ENCODE data around the gene TMEM74B. TPM values are rescaled to one million over a fixed set of nuclear protein-coding genes. Genes with fewer than 3 reads are reported as not detected.

The TMEM74B gene
- total and polyA plus RNA-seq, 4 donors, result 0.71 to 3.8 (median 1.9) TPM; not detected in 1

DNA sequence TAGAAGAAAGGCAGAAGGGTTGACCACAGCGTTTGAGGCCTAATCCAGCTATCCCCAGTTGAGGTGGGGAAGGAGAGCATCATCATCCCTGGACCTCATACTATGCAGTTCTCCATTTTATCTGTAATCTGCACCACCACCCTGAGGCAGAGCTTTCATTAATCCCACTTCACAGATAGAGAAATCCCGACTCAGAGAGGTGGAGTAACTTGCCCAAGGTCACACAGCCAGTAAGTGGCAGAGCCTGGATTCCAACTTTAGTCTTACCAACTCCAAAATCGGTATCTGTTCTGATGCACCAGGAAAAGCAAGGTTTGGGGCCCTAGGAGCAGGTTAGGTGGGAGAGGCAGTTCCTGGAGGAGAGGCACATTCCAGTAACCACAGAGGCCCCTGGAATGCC lies 6.7 kb downstream of the TMEM74B start:
- Histone ChIP-seq H3K9me3 (ENCODE audit: control insufficient read depth, low read length) (no peaks in the 10 kb centered on the region), H3K36me3 (ENCODE audit: control insufficient read depth in 1 of 2, insufficient read depth in 2 of 2, low read length in 1 of 2) (no peaks in the 10 kb centered on the region), H3K4me3 (ENCODE audit: low read length in 2 of 2) (no peak overlapping the region), H3K4me1 (ENCODE audit: control insufficient read depth in 1 of 2, insufficient read depth in 2 of 2, low read length in 2 of 2) (no peaks in the 10 kb centered on the region), H3K27me3 (ENCODE audit: control insufficient read depth in 1 of 2, insufficient read depth in 2 of 2, low read length in 1 of 2) (no peaks in the 10 kb centered on the region), H3K27ac (ENCODE audit: low read depth in 1 of 2, low read length in 2 of 2) (no peak overlapping the region)
- WGBS, 2 donors, result 85 to 87% methylated on average over 3 of the region's 3 CpGs
- intact Hi-C loops (cut with DNase I), result no loop called here
- no peak for ATAC-seq (ENCODE audit: low FRiP score)
- no peak for DNase-seq

DNA sequence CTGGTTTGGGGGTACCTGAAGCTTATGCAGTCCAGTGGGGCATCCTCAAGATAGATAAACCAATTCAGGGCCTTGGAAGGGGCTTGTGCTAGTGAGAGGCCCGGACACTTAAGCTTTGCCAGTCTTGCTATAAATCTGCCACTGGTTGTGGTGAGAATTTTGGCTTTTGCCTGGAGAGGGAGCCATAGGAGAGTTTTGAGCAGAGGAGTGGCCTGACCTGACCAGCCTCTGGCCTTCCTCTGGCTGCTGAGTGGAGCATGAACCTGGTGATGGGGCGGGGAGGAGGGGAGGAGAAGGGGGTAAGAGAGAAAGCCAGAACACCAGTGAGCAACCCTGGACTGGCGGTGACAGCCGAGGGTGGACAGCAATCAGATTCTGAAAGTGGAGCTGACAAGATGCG lies 7.1 kb downstream of the TMEM74B start:
- ATAC-seq (ENCODE audit: low FRiP score), result no peak
- no peak for DNase-seq
- Histone ChIP-seq H3K36me3 (ENCODE audit: control insufficient read depth in 1 of 2, insufficient read depth in 2 of 2, low read length in 1 of 2) (no peaks in the 10 kb centered on the region), H3K4me1 (ENCODE audit: control insufficient read depth in 1 of 2, insufficient read depth in 2 of 2, low read length in 2 of 2) (no peaks in the 10 kb centered on the region), H3K27me3 (ENCODE audit: control insufficient read depth in 1 of 2, insufficient read depth in 2 of 2, low read length in 1 of 2) (no peaks in the 10 kb centered on the region), H3K9me3 (ENCODE audit: control insufficient read depth, low read length) (no peaks in the 10 kb centered on the region), H3K27ac (ENCODE audit: low read depth in 1 of 2, low read length in 2 of 2) (no peak overlapping the region), H3K4me3 (ENCODE audit: low read length in 2 of 2) (no peak overlapping the region)
- WGBS, 2 donors, result 77 to 84% methylated on average over 5 of the region's 5 CpGs
- intact Hi-C loops (cut with DNase I), result no loop called here

DNA sequence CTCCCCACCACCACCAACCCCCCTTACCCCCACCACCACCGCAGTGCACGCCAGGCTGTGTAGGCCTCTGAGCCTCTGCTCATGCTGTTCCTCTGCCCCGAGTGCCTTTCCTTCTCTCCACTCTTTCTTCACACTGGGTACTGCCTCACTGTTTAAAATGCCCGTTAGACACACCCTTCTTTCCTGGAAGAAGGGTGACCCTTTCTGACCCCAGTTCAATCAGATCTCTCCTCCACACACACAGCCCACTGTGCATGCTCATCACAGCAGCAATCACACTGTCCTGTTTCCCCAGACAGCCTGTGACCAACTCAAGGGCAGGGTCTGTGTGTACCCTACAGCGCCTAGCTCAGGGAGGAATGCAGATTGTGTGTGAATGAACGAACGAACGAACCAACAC lies 10.0 kb downstream of the TMEM74B start:
- Histone ChIP-seq H3K27me3 (ENCODE audit: control insufficient read depth in 1 of 2, insufficient read depth in 2 of 2, low read length in 1 of 2) (no peaks in the 10 kb centered on the region), H3K4me1 (ENCODE audit: control insufficient read depth in 1 of 2, insufficient read depth in 2 of 2, low read length in 2 of 2) (no peaks in the 10 kb centered on the region), H3K27ac (ENCODE audit: low read depth in 1 of 2, low read length in 2 of 2) (no peak overlapping the region), H3K4me3 (ENCODE audit: low read length in 2 of 2) (no peak overlapping the region), H3K36me3 (ENCODE audit: control insufficient read depth in 1 of 2, insufficient read depth in 2 of 2, low read length in 1 of 2) (peaks cover 2 to 3% of the 10 kb centered on the region in 2 donors), H3K9me3 (ENCODE audit: control insufficient read depth, low read length) (no peaks in the 10 kb centered on the region)
- intact Hi-C loops (cut with DNase I), result no loop called here
- 86 to 87% methylated on average over 8 of the region's 8 CpGs for WGBS, 2 donors
- DNase-seq, result no peak
- ATAC-seq (ENCODE audit: low FRiP score), result no peak

DNA sequence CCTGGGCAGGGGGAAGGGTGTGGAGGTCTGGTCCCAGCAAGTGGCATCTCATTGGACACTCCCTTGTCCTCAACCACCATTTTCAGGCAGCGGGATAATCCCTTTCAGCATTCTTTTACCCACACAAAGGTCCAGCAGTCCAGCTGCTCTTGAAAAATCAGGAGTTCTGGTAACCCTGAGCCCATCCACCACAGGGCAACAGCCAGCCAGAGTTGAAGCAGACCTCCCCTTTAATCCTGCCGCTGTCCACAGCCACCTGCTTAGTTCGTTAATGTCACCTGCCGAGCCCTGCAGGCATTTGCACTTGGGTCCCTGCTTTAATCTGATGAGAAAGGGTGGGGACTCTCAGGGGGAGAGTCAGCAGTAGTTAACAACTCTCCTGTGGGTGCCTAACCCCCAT lies 11.1 kb downstream of the TMEM74B start:
- 77 to 81% methylated on average over 4 of the region's 4 CpGs for WGBS, 2 donors
- Histone ChIP-seq H3K36me3 (ENCODE audit: control insufficient read depth in 1 of 2, insufficient read depth in 2 of 2, low read length in 1 of 2) (peaks cover 3 to 6% of the 10 kb centered on the region in 2 donors), H3K4me3 (ENCODE audit: low read length in 2 of 2) (no peak overlapping the region), H3K9me3 (ENCODE audit: control insufficient read depth, low read length) (no peaks in the 10 kb centered on the region), H3K27me3 (ENCODE audit: control insufficient read depth in 1 of 2, insufficient read depth in 2 of 2, low read length in 1 of 2) (no peaks in the 10 kb centered on the region), H3K27ac (ENCODE audit: low read depth in 1 of 2, low read length in 2 of 2) (no peak overlapping the region), H3K4me1 (ENCODE audit: control insufficient read depth in 1 of 2, insufficient read depth in 2 of 2, low read length in 2 of 2) (no peaks in the 10 kb centered on the region)
- DNase-seq (no peak), ATAC-seq (ENCODE audit: low FRiP score) (no peak)
- intact Hi-C loops (cut with DNase I), result no loop called here

DNA sequence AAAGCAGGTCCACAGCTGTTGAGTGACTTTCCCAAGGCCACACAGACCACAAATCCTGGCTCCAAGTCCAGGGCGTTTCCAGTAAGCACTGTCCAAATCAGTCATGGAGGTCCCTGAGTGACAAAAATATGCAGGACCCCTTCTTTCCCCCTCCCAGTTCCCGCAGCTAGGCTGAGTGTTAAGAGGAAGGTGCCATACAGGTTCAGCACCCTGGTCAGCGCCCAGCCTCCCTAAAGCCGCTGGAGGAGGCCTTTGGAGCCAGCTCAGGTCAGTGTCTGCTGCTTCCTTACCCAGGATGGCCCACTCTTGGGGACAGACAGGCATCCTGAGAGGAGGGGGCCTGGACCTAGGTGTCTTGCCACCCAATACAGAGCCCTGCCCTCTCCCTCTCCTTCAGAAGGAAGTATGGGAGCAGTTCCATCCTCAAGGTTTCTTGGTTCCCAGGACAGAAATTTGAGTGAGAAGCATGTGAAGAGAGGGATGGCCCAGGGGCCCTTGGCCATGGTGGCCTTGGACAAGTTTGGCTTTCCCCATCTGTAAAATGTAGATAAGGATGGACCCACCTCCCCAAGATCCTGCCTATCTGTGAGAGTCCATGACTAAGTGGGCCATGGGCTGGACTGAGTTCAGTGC lies 13.2 kb downstream of the TMEM74B start:
- intact Hi-C loops (cut with DNase I), result no loop called here
- no peak overlapping the region for H3K4me3 ChIP-seq (ENCODE audit: low read length in 2 of 2)
- peaks cover 3 to 6% of the 10 kb centered on the region in 2 donors for H3K36me3 ChIP-seq (ENCODE audit: control insufficient read depth in 1 of 2, insufficient read depth in 2 of 2, low read length in 1 of 2)
- no peaks in the 10 kb centered on the region for H3K27me3 ChIP-seq (ENCODE audit: control insufficient read depth in 1 of 2, insufficient read depth in 2 of 2, low read length in 1 of 2)
- ATAC-seq (ENCODE audit: low FRiP score) (no peak), DNase-seq (no peak)
- no peaks in the 10 kb centered on the region for H3K4me1 ChIP-seq (ENCODE audit: control insufficient read depth in 1 of 2, insufficient read depth in 2 of 2, low read length in 2 of 2)
- 41 to 48% methylated on average over 4 of the region's 4 CpGs for WGBS, 2 donors
- H3K27ac ChIP-seq (ENCODE audit: low read depth in 1 of 2, low read length in 2 of 2), result no peak overlapping the region
- no peaks in the 10 kb centered on the region for H3K9me3 ChIP-seq (ENCODE audit: control insufficient read depth, low read length)

DNA sequence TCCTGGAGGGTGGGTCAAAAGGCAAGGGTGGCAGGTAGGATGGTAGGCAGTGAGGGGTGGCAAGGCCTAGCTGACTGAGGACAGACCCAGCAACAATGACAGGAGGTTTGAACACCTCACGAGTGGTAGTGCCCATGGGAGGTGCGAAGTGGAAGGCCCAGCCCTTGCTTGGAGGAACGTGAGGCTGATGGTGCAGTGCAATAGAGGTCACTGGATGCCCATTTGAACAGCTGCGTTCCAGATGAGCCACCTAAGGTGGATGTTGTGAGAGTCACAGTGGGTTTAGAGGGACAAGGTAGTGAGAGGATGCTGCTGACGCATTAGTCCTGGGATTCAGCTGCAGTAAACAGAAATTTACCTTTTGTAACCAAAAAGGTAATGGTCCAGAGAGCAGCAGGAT lies 15.6 kb downstream of the TMEM74B start:
- Histone ChIP-seq H3K27ac (ENCODE audit: low read depth in 1 of 2, low read length in 2 of 2) (no peak overlapping the region), H3K9me3 (ENCODE audit: control insufficient read depth, low read length) (no peaks in the 10 kb centered on the region), H3K27me3 (ENCODE audit: control insufficient read depth in 1 of 2, insufficient read depth in 2 of 2, low read length in 1 of 2) (no peaks in the 10 kb centered on the region), H3K4me3 (ENCODE audit: low read length in 2 of 2) (no peak overlapping the region), H3K4me1 (ENCODE audit: control insufficient read depth in 1 of 2, insufficient read depth in 2 of 2, low read length in 2 of 2) (no peaks in the 10 kb centered on the region), H3K36me3 (ENCODE audit: control insufficient read depth in 1 of 2, insufficient read depth in 2 of 2, low read length in 1 of 2) (peaks cover 6 to 15% of the 10 kb centered on the region in 2 donors)
- no peak for DNase-seq
- intact Hi-C loops (cut with DNase I), result no loop called here
- ATAC-seq (ENCODE audit: low FRiP score), result no peak
- 92 to 95% methylated on average over 5 of the region's 5 CpGs for WGBS, 2 donors

DNA sequence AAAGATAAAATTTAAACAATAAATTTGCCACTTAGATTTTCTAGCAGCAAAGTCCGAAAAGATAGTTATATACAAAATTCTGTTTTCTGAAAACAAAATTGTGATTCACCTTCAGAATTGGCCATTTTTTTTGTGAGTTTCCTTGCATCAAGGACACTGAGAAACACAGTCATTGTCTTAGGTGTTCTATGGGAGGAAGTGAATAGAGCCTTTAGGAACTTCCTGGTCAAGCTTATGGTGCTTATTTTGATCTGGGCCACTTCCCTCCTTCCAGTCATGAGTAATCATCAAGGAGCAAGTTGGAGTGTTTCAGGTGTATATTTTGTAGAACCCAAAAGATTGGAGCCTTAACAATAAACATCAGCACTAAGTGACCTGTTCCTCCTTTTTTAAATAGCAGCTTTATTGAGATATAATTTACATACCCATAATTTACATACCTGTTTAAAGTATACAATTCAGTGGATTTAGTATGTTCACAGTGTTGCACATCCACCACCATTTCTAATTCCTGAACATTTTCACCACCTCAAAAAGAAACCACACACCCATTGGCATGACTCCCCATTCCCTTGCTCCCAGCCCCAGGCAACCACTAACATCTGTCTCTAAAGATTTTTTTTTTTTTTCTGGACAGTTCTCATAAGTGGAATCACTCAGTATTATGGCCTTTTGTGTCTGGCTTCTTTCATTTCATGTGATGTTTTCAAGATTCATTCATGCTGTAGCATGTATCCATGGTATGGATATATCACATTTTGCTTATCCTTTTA lies 17.6 kb downstream of the TMEM74B start:
- no peak overlapping the region for H3K4me3 ChIP-seq (ENCODE audit: low read length in 2 of 2)
- DNase-seq (no peak), ATAC-seq (ENCODE audit: low FRiP score) (no peak)
- no peak overlapping the region for H3K27ac ChIP-seq (ENCODE audit: low read depth in 1 of 2, low read length in 2 of 2)
- no peaks in the 10 kb centered on the region for H3K4me1 ChIP-seq (ENCODE audit: control insufficient read depth in 1 of 2, insufficient read depth in 2 of 2, low read length in 2 of 2)
- no peaks in the 10 kb centered on the region for H3K9me3 ChIP-seq (ENCODE audit: control insufficient read depth, low read length)
- WGBS, 2 donors, result 95 to 100% methylated on average over 1 of the region's 1 CpG
- peaks cover 6 to 24% of the 10 kb centered on the region in 2 donors for H3K36me3 ChIP-seq (ENCODE audit: control insufficient read depth in 1 of 2, insufficient read depth in 2 of 2, low read length in 1 of 2)
- intact Hi-C loops (cut with DNase I), result no loop called here
- H3K27me3 ChIP-seq (ENCODE audit: control insufficient read depth in 1 of 2, insufficient read depth in 2 of 2, low read length in 1 of 2), result no peaks in the 10 kb centered on the region

DNA sequence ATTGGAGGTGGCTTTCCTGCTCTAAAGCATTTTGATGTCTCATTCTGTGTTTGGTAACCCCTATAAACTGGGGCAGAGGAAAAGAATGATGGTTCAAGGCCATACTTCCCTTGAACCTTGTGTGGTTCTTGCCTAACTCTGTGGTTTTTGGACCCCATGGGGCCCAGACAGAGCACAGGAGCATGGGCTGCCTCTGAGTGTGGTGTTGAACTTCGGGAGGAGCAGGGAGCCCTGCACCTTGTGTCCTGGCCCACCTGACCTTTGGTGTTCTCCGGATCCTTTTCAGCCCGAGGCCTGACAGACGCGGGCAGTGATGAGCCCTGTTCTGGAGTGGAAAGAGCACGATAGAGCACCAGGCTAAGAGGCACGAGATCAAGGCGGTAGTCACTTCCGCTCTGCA lies 18.8 kb downstream of the TMEM74B start:
- H3K9me3 ChIP-seq (ENCODE audit: control insufficient read depth, low read length), result no peaks in the 10 kb centered on the region
- DNase-seq (no peak), ATAC-seq (ENCODE audit: low FRiP score) (no peak)
- no peak overlapping the region for H3K4me3 ChIP-seq (ENCODE audit: low read length in 2 of 2)
- H3K4me1 ChIP-seq (ENCODE audit: control insufficient read depth in 1 of 2, insufficient read depth in 2 of 2, low read length in 2 of 2), result no peaks in the 10 kb centered on the region
- H3K27ac ChIP-seq (ENCODE audit: low read depth in 1 of 2, low read length in 2 of 2), result no peak overlapping the region
- H3K36me3 ChIP-seq (ENCODE audit: control insufficient read depth in 1 of 2, insufficient read depth in 2 of 2, low read length in 1 of 2), result peaks cover 6 to 28% of the 10 kb centered on the region in 2 donors
- no peaks in the 10 kb centered on the region for H3K27me3 ChIP-seq (ENCODE audit: control insufficient read depth in 1 of 2, insufficient read depth in 2 of 2, low read length in 1 of 2)
- WGBS, 2 donors, result 96% methylated on average over 9 of the region's 9 CpGs
- intact Hi-C loops (cut with DNase I), result no loop called here

DNA sequence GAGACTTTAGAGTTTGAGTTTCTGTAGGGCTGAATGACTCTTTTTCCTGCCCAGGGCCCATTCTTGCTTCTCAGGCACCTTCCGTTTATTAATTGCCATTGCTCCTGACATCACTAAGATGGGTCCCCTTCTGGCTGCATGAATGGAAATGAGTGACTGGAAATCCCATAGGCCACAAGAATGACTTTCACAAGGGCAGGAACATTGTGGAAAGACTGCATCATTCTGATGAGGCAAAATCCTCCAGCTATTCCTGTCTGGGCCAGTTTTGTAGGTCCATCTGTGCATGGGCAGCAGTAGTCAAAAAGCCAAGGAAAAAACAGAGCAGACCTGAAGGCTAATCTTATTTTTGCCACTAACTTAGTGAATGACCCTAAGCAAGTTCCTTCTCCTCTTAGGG lies 19.3 kb downstream of the TMEM74B start:
- Histone ChIP-seq H3K36me3 (ENCODE audit: control insufficient read depth in 1 of 2, insufficient read depth in 2 of 2, low read length in 1 of 2) (peaks cover 3 to 31% of the 10 kb centered on the region in 2 donors), H3K4me1 (ENCODE audit: control insufficient read depth in 1 of 2, insufficient read depth in 2 of 2, low read length in 2 of 2) (no peaks in the 10 kb centered on the region), H3K9me3 (ENCODE audit: control insufficient read depth, low read length) (no peaks in the 10 kb centered on the region), H3K4me3 (ENCODE audit: low read length in 2 of 2) (no peak overlapping the region), H3K27me3 (ENCODE audit: control insufficient read depth in 1 of 2, insufficient read depth in 2 of 2, low read length in 1 of 2) (no peaks in the 10 kb centered on the region), H3K27ac (ENCODE audit: low read depth in 1 of 2, low read length in 2 of 2) (no peak overlapping the region)
- WGBS, 2 donors, result 89 to 91% methylated on average over 1 of the region's 1 CpG
- intact Hi-C loops (cut with DNase I), result no loop called here
- ATAC-seq (ENCODE audit: low FRiP score) (no peak), DNase-seq (no peak)

All from aorta (tissue), 5 donors.